OCI-LY1 (cell line): ENCODE measurements around the gene ADSS2.
"Not testable (repeated sequence)": the region's sequence is repeated elsewhere in the genome, so short reads cannot be mapped to it uniquely, and the experiment has no call there.

Source experiments
- H2AFZ ChIP-seq: fragments of 200-600 bp; sonication (generic), shearing (Covaris generic); 2 replicates; pipeline ENCODE4 v1.6.0; 2014; ENCODE audit warnings: antibody characterized with exemption, mild to moderate bottlenecking, low read length
- H3F3A ChIP-seq: fragments of 200-600 bp; sonication (generic), shearing (Covaris generic); 2 replicates; pipeline ENCODE4 v1.6.0; 2014; ENCODE audit warnings: mild to moderate bottlenecking, antibody characterized with exemption, low read length, moderate library complexity; ENCODE audit not compliant: insufficient read depth
- H3K27ac ChIP-seq: fragments of 200-600 bp; sonication (generic); 2 replicates; pipeline ENCODE4 v1.5.1; 2014; ENCODE audit warnings: low read length, mixed run types, mild to moderate bottlenecking, low read depth; ENCODE audit not compliant: poor library complexity, severe bottlenecking
- H3K27me3 ChIP-seq: fragments of 200-600 bp; sonication (generic); 2 replicates; pipeline ENCODE4 v1.6.0; 2014; ENCODE audit warnings: antibody characterized with exemption, mild to moderate bottlenecking, low read length, moderate library complexity; ENCODE audit not compliant: insufficient read depth
- H3K36me3 ChIP-seq: fragments of 200-600 bp; sonication (generic); 2 replicates; pipeline ENCODE4 v1.6.1; 2014; ENCODE audit warnings: mild to moderate bottlenecking, antibody characterized with exemption, low read length, moderate library complexity, mixed read lengths; ENCODE audit not compliant: insufficient read depth
- H3K4me1 ChIP-seq: fragments of 200-600 bp; sonication (generic); 2 replicates; pipeline ENCODE4 v1.5.1; 2014; ENCODE audit warnings: mild to moderate bottlenecking, low read length, moderate library complexity; ENCODE audit not compliant: insufficient read depth, severe bottlenecking
- H3K4me2 ChIP-seq: fragments of 200-600 bp; sonication (generic), shearing (Covaris generic); 2 replicates; pipeline ENCODE4 v1.6.1; 2014; ENCODE audit warnings: low read length
- H3K4me3 ChIP-seq: fragments of 200-600 bp; sonication (generic); 2 replicates; pipeline ENCODE4 v1.5.1; 2014; ENCODE audit warnings: low read length, low read depth, mild to moderate bottlenecking, mixed read lengths; ENCODE audit not compliant: poor library complexity, severe bottlenecking
- H3K79me2 ChIP-seq: fragments of 200-600 bp; shearing (Covaris generic); 2 replicates; pipeline ENCODE4 v1.6.1; 2016; ENCODE audit warnings: mixed run types, low read length, mixed read lengths; ENCODE audit not compliant: insufficient read depth
- H3K9ac ChIP-seq: fragments of 200-600 bp; sonication (generic), shearing (Covaris generic); 2 replicates; pipeline ENCODE4 v1.6.1; 2014; ENCODE audit warnings: mild to moderate bottlenecking, low read length, mixed read lengths
- H3K9me2 ChIP-seq: fragments of 200-600 bp; sonication (generic), shearing (Covaris generic); 2 replicates; pipeline ENCODE4 v1.6.1; 2014; ENCODE audit warnings: low read depth, mild to moderate bottlenecking, low read length, mixed read lengths
- H3K9me3 ChIP-seq: fragments of 200-600 bp; shearing (Covaris generic); 2 replicates; pipeline ENCODE4 v1.6.1; 2014; ENCODE audit warnings: low read length, mixed read lengths
- H4K20me1 ChIP-seq: fragments of 200-600 bp; sonication (generic), shearing (Covaris generic); 2 replicates; pipeline ENCODE4 v1.6.0; 2016; ENCODE audit warnings: mild to moderate bottlenecking, low read length; ENCODE audit not compliant: insufficient read depth
- EZH2 ChIP-seq: fragments of 200-600 bp; sonication (generic), shearing (Covaris generic); IDR thresholded peaks from 2 replicates; pipeline ENCODE4 v1.8.0; 2017; ENCODE audit warnings: borderline replicate concordance, mixed run types, mild to moderate bottlenecking, antibody characterized with exemption, low read length, moderate library complexity, mixed read lengths
- TF ChIP-seq, protein P1 (sequence below): fragments of 200-600 bp; sonication (generic), shearing (Covaris generic); IDR thresholded peaks from 2 replicates; pipeline ENCODE4 v1.5.1; 2017; ENCODE audit warnings: mild to moderate bottlenecking, antibody characterized with exemption, low read length, moderate library complexity, mixed read lengths

ADSS2 gene

GRCh38 chr1:244368279-244368678 is 83.4 kb downstream of the ADSS2 start:
- H4K20me1 ChIP-seq: no peaks in the 10 kb centered on the region
- no peaks in the 10 kb centered on the region for H3K4me1 ChIP-seq
- H3K4me2 ChIP-seq: no peak overlapping the region
- no peak overlapping the region for H2AFZ ChIP-seq
- H3K27me3 ChIP-seq: no peaks in the 10 kb centered on the region
- H3K9me3 ChIP-seq: no peaks in the 10 kb centered on the region; the same call in 1 of the 2 replicates
- H3K9me2 ChIP-seq: no peaks in the 10 kb centered on the region
- no peaks in the 10 kb centered on the region for H3K36me3 ChIP-seq
- H3K9ac ChIP-seq: no peak overlapping the region
- TF ChIP-seq, protein P1, sequence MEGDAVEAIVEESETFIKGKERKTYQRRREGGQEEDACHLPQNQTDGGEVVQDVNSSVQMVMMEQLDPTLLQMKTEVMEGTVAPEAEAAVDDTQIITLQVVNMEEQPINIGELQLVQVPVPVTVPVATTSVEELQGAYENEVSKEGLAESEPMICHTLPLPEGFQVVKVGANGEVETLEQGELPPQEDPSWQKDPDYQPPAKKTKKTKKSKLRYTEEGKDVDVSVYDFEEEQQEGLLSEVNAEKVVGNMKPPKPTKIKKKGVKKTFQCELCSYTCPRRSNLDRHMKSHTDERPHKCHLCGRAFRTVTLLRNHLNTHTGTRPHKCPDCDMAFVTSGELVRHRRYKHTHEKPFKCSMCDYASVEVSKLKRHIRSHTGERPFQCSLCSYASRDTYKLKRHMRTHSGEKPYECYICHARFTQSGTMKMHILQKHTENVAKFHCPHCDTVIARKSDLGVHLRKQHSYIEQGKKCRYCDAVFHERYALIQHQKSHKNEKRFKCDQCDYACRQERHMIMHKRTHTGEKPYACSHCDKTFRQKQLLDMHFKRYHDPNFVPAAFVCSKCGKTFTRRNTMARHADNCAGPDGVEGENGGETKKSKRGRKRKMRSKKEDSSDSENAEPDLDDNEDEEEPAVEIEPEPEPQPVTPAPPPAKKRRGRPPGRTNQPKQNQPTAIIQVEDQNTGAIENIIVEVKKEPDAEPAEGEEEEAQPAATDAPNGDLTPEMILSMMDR: no peak
- no peak for TF ChIP-seq EZH2
- H3K4me3 ChIP-seq: no peak overlapping the region
- no peaks in the 10 kb centered on the region for H3F3A ChIP-seq
- H3K79me2 ChIP-seq: no peaks in the 10 kb centered on the region
- no peak overlapping the region for H3K27ac ChIP-seq

GRCh38 chr1:244367399-244368114 is 84.2 kb downstream of the ADSS2 start:
- H3K79me2 ChIP-seq: no peaks in the 10 kb centered on the region
- H3K4me2 ChIP-seq: no peak overlapping the region
- H3K36me3 ChIP-seq: no peaks in the 10 kb centered on the region
- no peaks in the 10 kb centered on the region for H3K4me1 ChIP-seq
- H3K9me2 ChIP-seq: no peaks in the 10 kb centered on the region
- no peak overlapping the region for H2AFZ ChIP-seq
- TF ChIP-seq, protein P1: no peak
- TF ChIP-seq EZH2: no peak
- no peaks in the 10 kb centered on the region for H3K27me3 ChIP-seq
- H3F3A ChIP-seq: no peaks in the 10 kb centered on the region
- no peaks in the 10 kb centered on the region; the same call in 1 of the 2 replicates for H3K9me3 ChIP-seq
- no peaks in the 10 kb centered on the region for H4K20me1 ChIP-seq
- H3K9ac ChIP-seq: no peak overlapping the region
- no peak overlapping the region for H3K27ac ChIP-seq
- no peak overlapping the region for H3K4me3 ChIP-seq

DNA sequence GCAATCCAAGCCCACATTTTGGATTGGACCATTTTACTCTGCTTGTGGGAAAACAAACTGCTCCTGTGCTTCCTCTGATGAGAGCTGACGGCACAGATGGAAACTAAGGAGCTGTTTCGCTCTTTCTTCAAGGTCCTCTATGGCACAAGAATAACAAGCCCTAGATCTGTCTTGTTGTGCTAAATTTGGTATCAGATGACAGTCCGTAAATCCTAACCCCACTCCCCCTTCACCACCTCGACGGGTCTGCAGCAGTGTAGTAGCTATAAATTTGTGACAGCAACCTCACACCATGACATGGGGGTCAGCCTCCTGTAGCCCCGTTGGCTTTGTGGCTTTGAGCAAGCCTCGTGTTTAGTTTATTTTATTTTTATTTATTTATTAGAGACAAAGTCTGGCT is 85.9 kb downstream of the ADSS2 start:
- no peak overlapping the region for H3K27ac ChIP-seq
- H3K9me2 ChIP-seq: no peaks in the 10 kb centered on the region
- no peaks in the 10 kb centered on the region for H3K27me3 ChIP-seq
- H2AFZ ChIP-seq: no peak overlapping the region
- no peaks in the 10 kb centered on the region for H3F3A ChIP-seq
- no peaks in the 10 kb centered on the region for H3K36me3 ChIP-seq
- TF ChIP-seq EZH2: no peak
- TF ChIP-seq, protein P1: no peak
- H3K4me1 ChIP-seq: no peaks in the 10 kb centered on the region
- H3K4me2 ChIP-seq: no peak overlapping the region
- no peak overlapping the region for H3K4me3 ChIP-seq
- no peak overlapping the region for H3K9ac ChIP-seq
- no peaks in the 10 kb centered on the region for H3K79me2 ChIP-seq
- no peaks in the 10 kb centered on the region; the same call in 1 of the 2 replicates for H3K9me3 ChIP-seq
- no peaks in the 10 kb centered on the region for H4K20me1 ChIP-seq

DNA sequence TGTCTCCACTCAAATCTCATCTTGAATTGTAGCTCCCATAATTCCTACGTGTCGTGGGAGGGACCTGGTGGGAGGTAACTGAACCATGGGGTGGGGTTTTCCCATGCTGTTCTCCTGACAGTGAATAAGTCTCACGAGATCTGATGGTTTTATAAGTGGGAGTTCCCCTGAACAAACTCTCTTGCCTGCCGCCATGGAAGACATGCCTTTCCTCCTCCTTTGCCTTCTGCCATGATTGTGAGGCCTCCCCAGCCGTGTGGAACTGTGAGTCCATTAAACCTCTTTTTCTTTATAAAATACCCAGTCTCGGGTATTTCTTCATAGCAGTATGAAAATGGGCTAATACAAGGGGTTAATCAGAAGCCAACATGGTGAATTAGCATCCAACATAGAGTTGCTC is 86.4 kb downstream of the ADSS2 start:
- H4K20me1 ChIP-seq, H3K27ac ChIP-seq, H3K27me3 ChIP-seq, H3K9me2 ChIP-seq, H3K4me1 ChIP-seq, H3K9ac ChIP-seq, H3K36me3 ChIP-seq, H3K9me3 ChIP-seq, H3K4me3 ChIP-seq, H3F3A ChIP-seq, H3K79me2 ChIP-seq, H3K4me2 ChIP-seq, H2AFZ ChIP-seq: not testable (repeated sequence)
